GM19240 (cell line): ENCODE measurements around the gene MPP3.

Source experiments
- DNase-seq: peaks from one replicate; pipeline ENCODE4 v3.0.0; 2011; ENCODE audit warnings: low spot score; ENCODE audit not compliant: insufficient read length

MPP3 gene

GRCh38 chr17:43753493-43754129, 79.3 kb downstream of the MPP3 start:
- no peak for DNase-seq
